HG02588 (cell line): ENCODE data around the gene XPO5.
"Not testable (repeated sequence)": the region's sequence is repeated elsewhere in the genome, so short reads cannot be mapped to it uniquely, and the experiment has no call there.

Source experiments
- ATAC-seq: cut with Tn5 transposase; IDR thresholded peaks from one replicate; pipeline ENCODE4 v1.9.1; 2021; ENCODE audit warnings: mild to moderate bottlenecking, moderate library complexity; ENCODE audit not compliant: unreplicated experiment

XPO5 gene

DNA sequence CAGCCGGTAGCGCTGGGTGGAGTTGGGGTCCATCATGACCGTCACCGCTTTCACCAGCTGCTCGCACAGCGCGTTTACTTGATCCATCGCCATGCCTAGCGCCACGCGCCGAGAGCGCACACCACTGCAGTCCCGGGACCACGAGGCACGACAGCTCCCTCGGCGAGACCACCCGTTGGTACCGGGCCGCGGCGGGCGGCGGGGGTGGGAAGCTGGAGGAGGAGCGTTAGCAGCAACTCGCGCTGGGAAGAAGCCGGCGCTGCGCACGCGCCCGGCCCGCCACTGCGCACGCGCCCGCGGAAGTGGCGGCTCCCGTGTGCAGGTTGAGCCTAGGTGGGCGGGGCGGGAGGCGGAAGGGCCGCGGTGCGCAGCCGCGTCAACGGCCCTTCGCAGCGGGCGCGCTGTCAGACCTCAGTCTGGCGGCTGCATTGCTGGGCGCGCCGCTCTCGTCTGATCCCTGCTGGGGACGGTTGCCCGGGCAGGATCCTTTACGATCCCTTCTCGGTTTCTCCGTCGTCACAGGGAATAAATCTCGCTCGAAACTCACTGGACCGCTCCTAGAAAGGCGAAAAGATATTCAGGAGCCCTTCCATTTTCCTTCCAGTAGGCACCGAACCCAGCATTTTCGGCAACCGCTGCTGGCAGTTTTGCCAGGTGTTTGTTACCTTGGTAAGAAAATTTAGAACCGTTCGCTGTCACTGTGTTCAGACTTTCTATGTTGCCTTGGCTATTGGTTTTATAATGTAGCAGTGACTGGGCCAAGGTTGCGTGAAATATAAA is at the start of gene XPO5, which contains the start of gene POLH:
Gene XPO5, minus strand, starts transcription at position 267 of the 780 bp plus-strand sequence. Its CDS starts 174 bp downstream, at position 93.
Gene POLH, plus strand, starts transcription at position 414 of the 780 bp plus-strand sequence. CDS start 6,135 bp downstream, outside the sequence.
- peak; percentile 86 for ATAC-seq

DNA sequence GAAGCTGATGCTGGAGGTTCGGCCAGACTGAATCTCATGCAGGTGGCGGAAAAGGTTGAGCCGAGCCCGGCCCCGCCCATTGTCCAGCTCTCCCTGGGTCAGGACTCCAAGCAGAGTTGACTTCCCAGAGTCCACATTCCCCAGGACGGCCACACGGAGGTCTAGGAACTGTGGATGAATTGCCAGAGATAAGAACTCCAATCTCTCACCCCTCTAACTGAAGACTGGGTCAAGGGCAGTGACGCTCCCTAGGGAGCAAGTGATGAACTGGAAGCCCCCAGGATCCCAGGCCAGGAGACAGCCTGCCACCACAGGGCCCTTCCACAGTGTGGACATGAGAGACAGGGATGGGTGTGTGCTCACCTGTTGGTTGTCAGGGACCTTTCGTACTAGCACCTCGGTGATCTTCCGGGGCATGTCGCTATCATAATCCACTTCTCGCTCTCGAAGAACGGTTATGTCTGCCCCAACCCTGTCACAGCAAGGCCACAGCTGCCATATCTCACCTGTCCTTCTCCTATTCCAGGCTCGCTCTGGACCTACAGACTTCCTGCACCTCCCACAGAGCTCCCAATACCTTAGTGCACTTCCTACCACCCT is 49.7 kb upstream of the XPO5 start:
- no peak for ATAC-seq

DNA sequence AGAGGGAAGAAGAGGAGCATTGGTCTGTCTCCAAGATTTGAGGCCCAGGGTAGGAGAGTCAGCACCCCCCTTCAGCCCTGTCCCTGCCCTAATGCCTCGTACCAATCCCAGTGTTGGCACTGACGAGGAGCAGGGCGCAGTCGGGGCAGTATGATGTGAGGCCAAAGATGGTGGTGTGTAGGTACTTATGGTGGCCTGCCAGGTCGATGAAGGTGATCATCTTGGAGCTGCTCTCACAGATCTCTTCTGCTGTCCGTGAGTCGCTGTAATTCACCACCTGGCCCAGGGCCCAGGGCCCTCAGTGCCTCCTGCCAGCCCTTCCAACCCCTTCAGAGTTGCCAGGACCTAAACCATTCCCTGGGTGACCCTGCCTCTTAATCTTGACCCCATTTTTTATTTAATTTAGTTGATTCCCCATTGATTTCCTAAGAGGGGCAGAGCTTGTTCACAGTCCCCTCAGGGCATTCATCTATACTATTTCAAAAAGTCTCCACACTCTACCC is 49.0 kb upstream of the XPO5 start:
- no peak for ATAC-seq

DNA sequence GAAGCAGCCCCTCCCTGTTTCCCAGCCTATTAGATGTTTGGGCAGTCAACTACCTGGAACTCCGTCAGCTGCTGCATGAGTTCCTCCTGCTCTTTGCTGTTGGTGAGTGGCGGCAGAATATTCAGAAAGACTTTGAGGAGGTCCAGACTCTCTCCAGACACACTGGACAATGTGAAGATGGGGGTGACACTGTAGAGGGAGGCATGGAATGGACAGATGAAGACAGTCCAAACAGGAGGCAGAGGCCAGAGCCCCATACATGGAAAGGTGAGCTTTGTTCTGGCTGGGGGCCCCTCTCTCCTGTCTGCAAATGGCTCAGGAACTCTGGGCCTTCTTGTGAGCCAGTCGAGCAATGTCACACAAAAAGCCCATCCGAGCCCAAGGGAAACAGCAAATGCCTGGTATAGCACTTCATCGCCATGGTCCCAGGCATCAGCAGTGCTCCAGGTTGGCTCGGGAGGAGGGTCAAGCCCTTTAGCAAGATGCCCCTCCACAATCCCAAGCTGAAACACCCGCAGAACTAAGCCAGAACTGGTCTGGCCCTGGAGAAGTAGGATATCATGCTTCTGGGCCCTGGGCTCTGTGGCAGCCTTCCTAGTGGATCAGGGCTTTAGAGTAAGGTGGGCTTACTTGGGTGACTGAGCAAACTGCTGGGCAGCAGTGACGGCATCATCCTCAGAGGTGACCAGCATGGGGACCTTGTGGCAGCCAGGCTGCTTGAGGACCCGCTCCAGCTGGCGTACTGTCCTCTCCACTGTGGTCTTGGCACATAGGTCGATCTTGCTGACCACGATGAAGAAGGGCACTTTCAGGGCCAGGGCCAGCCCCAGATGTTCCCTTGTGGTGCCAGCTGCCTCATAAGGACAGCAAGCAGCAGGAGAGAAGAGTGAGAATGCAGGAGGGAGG is 48.3 kb upstream of the XPO5 start:
- ATAC-seq, result no peak

DNA sequence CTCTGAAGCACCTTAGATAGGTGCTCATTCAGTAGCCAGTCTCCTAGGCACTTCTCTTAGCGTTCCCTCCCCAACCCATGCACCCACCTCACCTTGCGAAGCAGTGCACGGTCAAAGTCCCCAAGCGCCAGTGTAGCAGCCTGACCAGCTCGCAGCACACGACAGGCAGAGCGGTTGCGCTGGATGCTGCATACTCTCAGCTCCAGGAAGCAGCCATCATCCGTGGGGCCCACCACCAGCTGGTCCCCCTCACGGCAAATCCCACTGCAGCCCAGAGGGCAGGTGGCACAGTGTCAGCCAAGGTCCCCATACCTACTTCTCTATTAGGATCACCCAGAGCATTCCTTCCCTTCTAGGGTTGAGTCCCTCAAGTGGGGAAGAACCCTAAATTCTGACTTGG is 46.7 kb upstream of the XPO5 start:
- ATAC-seq, result no peak

DNA sequence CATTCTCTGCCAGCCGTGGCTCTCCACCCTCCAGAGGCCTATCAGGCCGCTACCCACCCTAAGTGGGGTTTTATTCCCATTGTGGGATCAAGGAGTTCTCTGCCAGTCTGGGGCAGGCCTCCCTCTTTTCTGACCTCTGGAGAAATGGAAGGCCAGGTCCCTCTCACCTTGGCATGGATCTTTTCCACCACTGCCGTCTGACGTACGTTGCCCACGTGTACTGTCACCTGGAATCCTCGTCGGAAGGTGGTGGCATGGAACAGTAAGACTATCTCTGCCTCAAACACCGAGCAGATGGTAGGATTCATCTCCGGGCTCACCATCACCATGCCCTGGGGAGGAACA is 46.0 kb upstream of the XPO5 start:
- ATAC-seq, result no peak

DNA sequence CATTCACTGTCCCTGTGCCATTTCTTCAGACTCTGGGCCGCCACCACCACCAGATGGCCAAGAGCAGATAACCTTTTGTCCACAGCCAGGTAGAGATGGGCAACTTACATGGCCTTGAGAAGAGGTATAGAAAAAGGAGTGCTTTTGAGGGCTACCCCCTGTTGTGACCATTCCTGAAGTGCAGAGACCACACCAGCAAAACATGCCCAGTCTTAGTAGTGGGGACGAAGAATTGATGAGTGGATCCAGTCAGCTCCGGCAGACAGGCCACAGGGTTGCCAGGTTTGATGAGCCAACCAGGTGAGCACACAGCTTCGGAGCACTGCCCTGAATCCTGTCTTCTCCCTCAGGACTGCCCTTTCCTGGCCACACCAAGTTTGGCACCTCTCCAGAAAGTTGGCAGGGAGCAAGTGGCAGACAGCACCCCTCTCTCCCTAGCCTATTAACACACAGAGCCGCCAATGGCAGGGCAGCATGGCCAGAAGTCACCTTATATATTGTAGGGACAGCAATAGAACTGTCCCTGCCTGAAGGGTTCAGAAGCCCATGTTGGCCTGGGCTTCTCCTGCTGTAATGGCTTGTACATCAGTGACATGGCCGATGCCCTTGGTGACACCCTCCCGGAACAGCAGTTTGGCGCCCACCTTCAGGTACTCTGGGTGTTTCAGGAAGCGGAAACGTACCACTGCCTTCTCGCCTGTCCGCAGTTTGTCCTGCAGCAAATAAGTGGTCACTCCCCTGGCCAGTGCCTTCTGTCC is 45.4 kb upstream of the XPO5 start:
- ATAC-seq, result no peak

DNA sequence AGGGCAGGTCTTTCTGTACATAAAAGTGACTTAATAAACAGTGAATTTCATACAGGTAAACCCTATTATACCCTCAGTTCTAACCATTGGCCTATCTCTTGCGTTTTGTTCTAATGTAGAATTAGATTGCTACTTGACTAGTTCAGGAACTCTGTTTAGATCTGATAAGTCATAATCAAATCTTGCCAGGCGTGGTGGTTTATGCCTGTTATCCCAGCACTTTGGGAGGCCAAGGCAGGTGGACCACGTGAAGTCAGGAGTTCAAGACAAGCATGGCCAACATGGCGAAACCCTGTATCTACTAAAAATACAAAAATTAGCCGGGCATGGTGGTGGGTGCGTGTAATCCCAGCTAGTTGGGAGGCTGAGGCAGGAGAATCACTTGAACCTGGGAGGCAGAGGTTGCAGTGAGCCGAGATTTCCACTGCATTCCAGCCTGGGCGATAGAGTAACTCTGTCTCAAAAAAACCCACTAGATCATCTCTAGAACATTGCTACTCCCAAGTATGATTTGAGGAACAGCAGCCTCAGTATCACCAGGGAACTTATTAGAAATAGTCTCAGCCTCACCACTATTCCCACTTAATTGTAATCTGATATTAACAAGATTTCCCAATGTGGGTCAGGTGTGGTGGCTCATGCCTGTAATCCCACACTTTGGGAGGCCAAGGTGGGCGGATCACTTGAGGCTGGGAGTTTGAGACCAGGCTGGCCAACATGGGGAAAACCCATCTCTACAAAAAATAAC is 41.1 kb upstream of the XPO5 start:
- no peak for ATAC-seq

DNA sequence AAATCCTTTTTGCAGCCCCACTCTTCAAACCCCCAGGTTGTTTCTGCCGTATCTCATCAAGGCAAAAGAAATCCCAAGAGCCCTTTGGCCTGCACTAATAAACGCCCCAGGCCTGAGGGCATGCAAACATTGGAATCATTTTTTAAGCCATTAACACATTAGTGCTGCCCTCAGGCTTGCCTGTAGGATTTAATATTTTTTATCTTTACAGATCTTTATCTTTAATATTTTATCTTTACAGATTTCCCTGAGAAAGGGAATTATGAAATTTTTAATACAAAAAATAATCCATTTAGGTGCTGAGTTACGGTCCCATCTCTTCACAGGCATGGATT is 38.5 kb upstream of the XPO5 start:
- no peak for ATAC-seq

DNA sequence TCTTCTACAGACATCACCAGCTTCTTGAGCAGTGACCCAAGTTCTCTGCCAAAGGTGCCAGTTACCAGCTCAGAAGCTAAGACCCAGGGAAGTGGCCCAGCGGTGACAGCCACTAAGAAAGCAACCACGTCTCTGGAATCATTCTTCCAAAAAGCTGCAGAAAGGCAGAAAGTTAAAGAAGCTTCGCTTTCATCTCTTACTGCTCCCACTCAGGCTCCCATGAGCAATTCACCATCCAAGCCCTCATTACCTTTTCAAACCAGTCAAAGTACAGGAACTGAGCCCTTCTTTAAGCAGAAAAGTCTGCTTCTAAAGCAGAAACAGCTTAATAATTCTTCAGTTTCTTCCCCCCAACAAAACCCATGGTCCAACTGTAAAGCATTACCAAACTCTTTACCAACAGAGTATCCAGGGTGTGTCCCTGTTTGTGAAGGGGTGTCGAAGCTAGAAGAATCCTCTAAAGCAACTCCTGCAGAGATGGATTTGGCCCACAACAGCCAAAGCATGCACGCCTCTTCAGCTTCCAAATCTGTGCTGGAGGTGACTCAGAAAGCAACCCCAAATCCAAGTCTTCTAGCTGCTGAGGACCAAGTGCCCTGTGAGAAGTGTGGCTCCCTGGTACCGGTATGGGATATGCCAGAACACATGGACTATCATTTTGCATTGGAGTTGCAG is 38.0 kb upstream of the XPO5 start:
- ATAC-seq, result no peak

DNA sequence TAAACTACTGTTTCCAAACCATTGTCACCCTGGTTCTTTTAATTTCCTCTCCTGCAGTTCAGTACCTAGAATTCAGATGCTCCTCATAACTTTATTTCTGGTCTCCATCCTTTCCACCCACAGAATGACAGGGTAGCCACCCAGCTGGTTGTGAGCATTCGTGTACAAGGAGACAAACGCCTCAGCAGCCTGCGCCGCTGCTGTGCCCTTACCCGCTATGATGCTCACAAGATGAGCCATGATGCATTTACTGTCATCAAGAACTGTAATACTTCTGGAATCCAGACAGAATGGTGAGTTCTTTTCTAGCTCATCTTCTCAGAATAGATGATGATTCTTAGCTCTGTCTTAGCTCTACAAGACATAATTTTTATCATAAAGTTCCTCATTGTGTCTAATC is 34.6 kb upstream of the XPO5 start:
- no peak for ATAC-seq

DNA sequence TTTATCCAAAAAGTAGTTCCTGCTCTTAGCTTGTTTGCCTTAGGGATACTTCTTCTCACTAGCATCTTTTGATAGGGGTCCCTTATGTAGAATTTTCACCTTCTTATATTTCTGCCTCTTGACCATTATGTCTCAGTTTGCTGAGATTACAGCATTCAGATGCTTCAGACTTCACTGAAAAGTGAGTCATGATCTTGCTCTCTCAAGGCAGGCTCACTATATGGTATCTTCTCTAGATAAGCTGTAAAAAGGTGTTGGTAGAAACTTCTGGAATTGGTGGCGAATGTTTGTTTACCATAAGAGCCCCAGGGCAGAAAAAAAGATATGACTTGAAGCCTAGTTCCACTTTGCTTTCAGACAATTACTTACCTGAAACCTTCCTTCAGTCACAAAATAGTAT is 33.6 kb upstream of the XPO5 start:
- ATAC-seq, result no peak

DNA sequence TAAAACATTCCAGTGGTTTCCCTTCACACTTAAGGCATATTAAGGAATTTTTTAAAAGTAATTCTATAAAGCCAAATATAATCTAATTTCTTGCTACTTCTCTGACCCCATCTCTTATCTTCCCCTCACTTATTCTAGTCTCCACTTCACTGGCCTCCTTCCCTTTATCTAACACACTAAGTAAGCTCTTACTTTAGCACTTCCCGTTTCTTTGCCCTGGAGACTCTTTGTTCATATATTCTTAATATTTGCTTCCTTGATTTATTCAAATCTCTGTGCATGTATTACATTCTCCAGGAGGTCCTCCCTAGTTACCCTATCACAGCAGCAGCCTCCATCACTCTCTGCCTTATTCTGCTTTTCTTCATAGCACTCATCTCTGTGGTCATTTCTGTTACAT is 33.0 kb upstream of the XPO5 start:
- no peak for ATAC-seq

DNA sequence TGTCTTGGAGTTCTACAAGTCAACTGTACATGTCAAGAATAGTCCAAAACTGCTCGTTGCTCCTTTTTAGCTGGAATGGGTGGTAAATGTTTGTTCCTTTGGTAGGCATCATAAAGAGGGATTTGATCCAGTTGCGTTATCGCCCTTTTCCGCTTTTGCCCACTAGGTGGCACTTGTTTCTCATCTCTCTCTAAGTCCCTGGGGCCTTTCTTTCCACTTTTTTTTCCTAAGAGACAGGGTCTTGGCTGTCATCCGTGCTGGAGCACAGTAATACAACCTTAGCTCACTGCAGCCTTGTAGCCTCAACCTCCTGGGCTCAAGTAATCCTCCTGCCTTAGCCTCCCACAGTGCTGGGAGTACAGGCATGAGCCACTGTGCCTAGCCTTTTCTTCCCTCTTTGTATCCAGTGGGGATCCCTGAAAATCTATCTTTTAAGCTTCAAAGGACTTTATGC is 32.5 kb upstream of the XPO5 start:
- no peak for ATAC-seq

DNA sequence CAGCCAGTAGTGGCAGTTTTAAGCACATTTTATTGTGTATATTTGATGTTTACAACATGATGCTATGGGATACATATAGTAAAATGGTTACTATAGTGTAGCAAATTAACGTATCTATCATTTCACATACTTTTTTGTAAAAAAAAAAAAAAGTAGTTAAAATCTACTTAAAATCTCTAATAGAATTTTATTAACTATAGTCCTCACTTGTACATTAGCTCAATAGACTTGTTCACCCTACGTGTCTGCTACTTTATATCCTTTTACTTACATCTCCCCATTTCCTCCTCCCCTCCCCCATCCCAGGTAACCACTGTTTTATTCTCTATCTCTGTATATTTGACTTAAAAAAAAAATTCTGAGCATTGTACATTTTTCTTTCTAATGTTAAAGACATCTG is 30.2 kb upstream of the XPO5 start:
- ATAC-seq, result no peak

DNA sequence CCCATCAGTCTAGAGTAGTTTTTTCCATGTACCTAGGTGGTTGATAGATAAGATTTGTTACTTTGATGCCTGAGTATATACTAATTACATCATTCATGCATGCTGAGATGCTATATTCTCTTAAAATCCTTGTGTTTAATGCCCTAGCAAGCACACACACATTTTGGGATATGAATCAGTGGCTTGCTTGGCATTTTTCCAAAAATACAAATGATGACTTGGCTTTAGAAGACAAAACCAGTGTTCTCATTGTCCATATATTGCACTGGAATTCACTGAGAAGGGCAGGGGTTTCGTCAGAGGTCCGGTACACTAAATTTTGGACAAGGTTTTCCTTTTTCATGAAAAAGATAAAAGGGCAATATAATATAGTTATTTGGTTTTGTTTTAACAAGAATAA is 28.3 kb upstream of the XPO5 start:
- no peak for ATAC-seq

DNA sequence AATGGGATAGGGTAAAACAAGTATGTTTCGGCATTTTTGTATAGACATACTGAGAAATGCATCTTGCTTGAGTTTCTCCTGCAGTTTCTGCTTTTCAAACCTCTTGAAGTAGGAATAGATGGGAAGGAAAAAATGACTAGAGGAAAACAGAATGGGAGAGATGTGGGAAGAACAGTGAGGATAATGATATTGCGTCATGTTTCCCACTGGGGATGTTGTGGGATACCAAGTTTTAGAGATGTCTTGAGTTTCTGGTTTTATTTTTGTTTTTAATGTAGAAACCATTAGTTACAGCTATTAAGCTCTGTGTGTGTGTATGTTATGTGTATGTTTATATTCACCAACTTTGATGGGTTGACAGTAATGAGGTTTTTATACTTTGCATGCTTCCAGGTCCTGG is 24.8 kb upstream of the XPO5 start:
- ATAC-seq, result no peak

DNA sequence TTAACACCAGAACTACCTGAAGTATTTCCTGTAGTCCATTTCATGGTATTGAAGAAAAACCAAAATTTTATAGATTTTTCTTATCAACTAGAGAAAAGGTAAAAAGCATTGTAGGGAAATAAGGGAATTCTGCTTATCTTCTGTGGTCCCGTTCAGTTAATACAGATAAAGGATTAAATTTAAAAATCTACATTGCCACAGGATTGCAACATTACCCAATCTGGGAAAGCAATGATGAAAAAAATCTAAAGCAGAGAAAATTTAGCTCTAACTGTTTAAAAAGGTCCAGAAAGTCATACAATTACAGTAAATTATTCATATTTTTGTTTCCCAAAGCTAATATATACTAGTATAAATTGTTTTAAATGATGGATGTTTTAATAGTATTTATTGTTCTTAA is 18.1 kb upstream of the XPO5 start:
- no peak for ATAC-seq

DNA sequence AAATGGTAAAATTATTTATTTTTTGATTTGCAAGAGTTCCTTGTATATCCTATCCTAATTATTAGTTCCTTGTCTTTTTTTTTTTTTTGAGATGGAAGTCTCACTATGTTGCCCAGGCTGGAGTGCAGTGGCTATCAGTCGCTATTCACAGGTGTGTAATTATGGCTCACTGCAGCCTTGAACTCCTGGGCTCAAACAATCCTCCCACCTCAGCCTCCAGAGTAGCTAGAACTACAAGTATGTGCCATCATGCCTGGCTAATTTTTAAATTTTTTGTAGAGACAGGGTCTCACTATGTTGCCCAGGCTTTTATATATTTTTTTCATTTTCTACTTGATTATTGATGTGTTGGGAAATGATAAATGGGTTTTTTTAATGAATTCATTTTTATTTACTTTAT is 13.7 kb upstream of the XPO5 start:
- not testable (repeated sequence) for ATAC-seq

DNA sequence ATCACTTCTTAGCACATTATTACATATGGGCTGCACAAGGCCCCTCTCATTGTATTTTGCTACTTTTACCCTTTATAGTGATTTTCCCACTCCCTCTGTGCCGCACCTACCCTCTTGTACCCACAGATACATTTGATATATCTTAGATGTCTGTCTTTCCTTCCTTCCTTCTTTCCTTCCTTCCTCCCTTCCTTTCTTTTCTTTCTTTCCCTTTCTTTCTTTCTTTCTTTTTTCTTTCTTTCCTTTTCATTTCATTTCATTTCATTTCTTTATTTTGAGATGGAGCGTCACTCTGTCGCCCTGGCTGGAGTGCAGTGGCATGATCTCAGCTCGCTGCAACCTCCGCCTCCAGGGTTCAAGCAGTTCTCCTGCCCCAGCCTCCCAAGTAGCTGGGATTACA is 12.4 kb upstream of the XPO5 start:
- no peak for ATAC-seq
